Mesothelial cell of epicardium (in vitro differentiated cells): ENCODE results near the gene FGD4. TPM values are rescaled to one million over a fixed set of nuclear protein-coding genes. Genes with fewer than 3 reads are reported as not detected.

Source experiments
- DNase-seq, 2 experiments: peaks; one replicate each; pipeline ENCODE4 v3.0.0; 2021; ENCODE audit warnings: low spot score in 2 of 2; ENCODE audit not compliant: unreplicated experiment in 2 of 2
- H3K27ac Mint-ChIP-seq: 2 replicates; pipeline ENCODE4 v1.8.0; 2021; ENCODE audit warnings: mixed read lengths
- H3K27me3 Mint-ChIP-seq: 2 replicates; pipeline ENCODE4 v1.8.0; 2021; ENCODE audit warnings: low read depth, mixed read lengths
- H3K36me3 Mint-ChIP-seq: 2 replicates; pipeline ENCODE4 v1.8.0; 2021; ENCODE audit warnings: mixed read lengths
- H3K4me1 Mint-ChIP-seq: 2 replicates; pipeline ENCODE4 v1.8.0; 2021; ENCODE audit warnings: mixed read lengths
- H3K4me3 Mint-ChIP-seq: 2 replicates; pipeline ENCODE4 v1.8.0; 2021; ENCODE audit warnings: mild to moderate bottlenecking, moderate library complexity, mixed read lengths
- H3K9me3 Mint-ChIP-seq: 2 replicates; pipeline ENCODE4 v1.8.0; 2021; ENCODE audit warnings: mixed read lengths
- total RNA-seq: library from RNA; stranded (reverse); gene quantifications from 3 replicates; pipeline ENCODE4 v1.2.1, GENCODE V29; 2021
- TF ChIP-seq, protein P1 (sequence below): fragments of 200-600 bp; sonication (generic); IDR thresholded peaks from one replicate; pipeline ENCODE4 v1.5.0; 2021; ENCODE audit warnings: antibody characterized with exemption; ENCODE audit not compliant: unreplicated experiment

FGD4 gene
- total RNA-seq, 1 donor from 2014 or later = 13.4 TPM

- H3K4me3 Mint-ChIP-seq = no peak overlapping the region
- no peaks in the 10 kb centered on the region for H3K27me3 Mint-ChIP-seq
- H3K36me3 Mint-ChIP-seq = peaks cover 3% of the 10 kb centered on the region
- no peak overlapping the region for H3K27ac Mint-ChIP-seq
- H3K4me1 Mint-ChIP-seq = peaks cover 6% of the 10 kb centered on the region
- H3K9me3 Mint-ChIP-seq = no peaks in the 10 kb centered on the region
- TF ChIP-seq, protein P1, sequence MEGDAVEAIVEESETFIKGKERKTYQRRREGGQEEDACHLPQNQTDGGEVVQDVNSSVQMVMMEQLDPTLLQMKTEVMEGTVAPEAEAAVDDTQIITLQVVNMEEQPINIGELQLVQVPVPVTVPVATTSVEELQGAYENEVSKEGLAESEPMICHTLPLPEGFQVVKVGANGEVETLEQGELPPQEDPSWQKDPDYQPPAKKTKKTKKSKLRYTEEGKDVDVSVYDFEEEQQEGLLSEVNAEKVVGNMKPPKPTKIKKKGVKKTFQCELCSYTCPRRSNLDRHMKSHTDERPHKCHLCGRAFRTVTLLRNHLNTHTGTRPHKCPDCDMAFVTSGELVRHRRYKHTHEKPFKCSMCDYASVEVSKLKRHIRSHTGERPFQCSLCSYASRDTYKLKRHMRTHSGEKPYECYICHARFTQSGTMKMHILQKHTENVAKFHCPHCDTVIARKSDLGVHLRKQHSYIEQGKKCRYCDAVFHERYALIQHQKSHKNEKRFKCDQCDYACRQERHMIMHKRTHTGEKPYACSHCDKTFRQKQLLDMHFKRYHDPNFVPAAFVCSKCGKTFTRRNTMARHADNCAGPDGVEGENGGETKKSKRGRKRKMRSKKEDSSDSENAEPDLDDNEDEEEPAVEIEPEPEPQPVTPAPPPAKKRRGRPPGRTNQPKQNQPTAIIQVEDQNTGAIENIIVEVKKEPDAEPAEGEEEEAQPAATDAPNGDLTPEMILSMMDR = no peak
- no peak for DNase-seq
These were observed 188.5 kb downstream of the FGD4 start for GRCh38 chr12:32587581-32588495.

DNA sequence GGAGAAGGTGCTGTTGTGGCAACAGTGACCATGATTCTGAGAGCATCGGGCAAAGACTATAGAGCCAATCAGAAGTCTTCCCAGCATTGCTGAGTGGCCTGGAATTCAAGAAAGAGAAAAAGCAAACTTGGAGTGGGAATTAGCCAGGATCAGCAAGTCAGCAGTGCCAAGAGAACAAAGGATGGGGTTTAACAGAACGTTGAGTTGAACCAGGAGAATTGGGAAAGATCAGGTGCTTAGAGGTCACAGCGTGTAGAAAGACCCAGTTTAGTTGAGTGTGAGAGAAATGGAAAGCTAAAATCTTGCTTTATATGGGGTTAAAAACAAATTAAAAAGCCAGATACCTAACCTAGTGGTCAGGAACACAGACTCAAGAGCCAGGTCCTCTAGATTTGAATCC, 189.2 kb downstream of the FGD4 start:
- Mint-ChIP-seq H3K27me3 (no peaks in the 10 kb centered on the region), H3K27ac (no peak overlapping the region), H3K4me3 (no peak overlapping the region), H3K36me3 (peaks cover 3% of the 10 kb centered on the region), H3K9me3 (no peaks in the 10 kb centered on the region), H3K4me1 (peaks cover 4% of the 10 kb centered on the region)
- TF ChIP-seq, protein P1 = no peak
- DNase-seq = no peak

- peaks cover 6% of the 10 kb centered on the region for H3K36me3 Mint-ChIP-seq
- H3K27me3 Mint-ChIP-seq = no peaks in the 10 kb centered on the region
- no peak for DNase-seq
- TF ChIP-seq, protein P1 = no peak
- H3K4me1 Mint-ChIP-seq = peaks cover 3% of the 10 kb centered on the region
- H3K27ac Mint-ChIP-seq = no peak overlapping the region
- H3K9me3 Mint-ChIP-seq = no peaks in the 10 kb centered on the region
- no peak overlapping the region for H3K4me3 Mint-ChIP-seq
These were observed 190.0 kb downstream of the FGD4 start for GRCh38 chr12:32589165-32589865.

DNA sequence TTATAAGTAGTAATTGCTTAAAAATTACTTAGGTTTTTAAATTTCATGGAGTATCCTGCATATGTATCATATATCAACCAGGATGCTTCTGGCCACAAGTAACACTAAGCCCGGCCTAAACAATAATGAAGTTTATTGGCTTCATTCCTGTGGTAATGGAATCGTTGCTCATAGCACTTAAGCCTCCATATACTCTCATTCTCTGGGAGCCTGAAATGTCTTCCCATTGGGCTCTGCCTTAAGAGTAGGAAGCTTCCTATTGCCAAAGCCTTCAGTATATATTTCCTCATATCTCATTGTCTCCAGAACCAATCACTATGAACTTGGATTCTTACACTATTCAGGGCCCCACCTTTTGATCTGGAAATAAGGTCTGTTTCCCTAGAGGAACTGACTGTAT, 195.9 kb downstream of the FGD4 start:
- Mint-ChIP-seq H3K4me3 (no peak overlapping the region), H3K27me3 (no peaks in the 10 kb centered on the region), H3K9me3 (no peaks in the 10 kb centered on the region), H3K27ac (no peak overlapping the region), H3K36me3 (peaks cover 12% of the 10 kb centered on the region), H3K4me1 (no peaks in the 10 kb centered on the region)
- TF ChIP-seq, protein P1 = no peak
- no peak for DNase-seq

- Mint-ChIP-seq H3K27me3 (no peaks in the 10 kb centered on the region), H3K36me3 (peaks cover 9% of the 10 kb centered on the region), H3K9me3 (no peaks in the 10 kb centered on the region), H3K27ac (no peak overlapping the region), H3K4me3 (no peak overlapping the region), H3K4me1 (no peaks in the 10 kb centered on the region)
- no peak for DNase-seq
- TF ChIP-seq, protein P1 = no peak
These were observed 196.7 kb downstream of the FGD4 start for GRCh38 chr12:32596030-32596429.
